ENCODE results near the gene SIRPD. TPM values are rescaled to one million over a fixed set of nuclear protein-coding genes. Genes with fewer than 3 reads are reported as not detected.

SIRPD gene
- total and polyA plus RNA-seq, 2 donors (not counting 1 experiment from before 2014, with no cell fraction given), result not detected

- CTCF ChIA-PET, result interaction anchor here (2.2 kb wide), 1 partner anchor 28 kb away, joined by 6 read pairs; no protein-coding TSS in a partner anchor
- H3K4me2 ChIP-seq (replicated peaks; ENCODE audit: low read depth, low read length, poor library complexity, severe bottlenecking), result peak overlapping the region; percentile 73
- TF ChIP-seq EZH2 (IDR thresholded peaks at IDR 0.05; ENCODE audit: borderline replicate concordance, insufficient read depth, low read depth, low read length, poor library complexity, severe bottlenecking) (no peak), CTCF (IDR thresholded peaks at IDR 0.05) (no peak)
- no peaks in the 10 kb centered on the region for H3K9me3 ChIP-seq (ENCODE audit: control extremely low read depth in 1 of 3, control insufficient read depth in 2 of 3, insufficient read depth in 1 of 3, low read length in 2 of 3)
- no peaks in the 10 kb centered on the region for H3K9me3 Mint-ChIP-seq (ENCODE audit: insufficient read depth)
- peak overlapping the region; percentile 69 for H3K4me3 Mint-ChIP-seq
- no peaks in the 10 kb centered on the region for H3K27me3 Mint-ChIP-seq
- no peaks in the 10 kb centered on the region for H4K20me1 ChIP-seq (ENCODE audit: control insufficient read depth, insufficient read depth, low read length, poor library complexity, severe bottlenecking)
- peaks cover 36% of the 10 kb centered on the region for H3K4me1 Mint-ChIP-seq
- WGBS (ENCODE audit: insufficient coverage), result 79% methylated on average over 10 of the region's 11 CpGs
- peak overlapping the region in 4 of 5 experiments; percentile 0 to 47 (median 30) for H3K4me3 ChIP-seq (ENCODE audit: control extremely low read depth in 1 of 5, extremely low read depth in 1 of 5, insufficient read depth in 1 of 5, low read depth in 2 of 5, low read length in 4 of 5)
- no peaks in the 10 kb centered on the region for H3K79me2 ChIP-seq (ENCODE audit: control insufficient read depth, insufficient read depth, low read length)
- intact Hi-C loops (cut with micrococcal nuclease), result no loop called here
- no peaks in the 10 kb centered on the region for H3K27me3 ChIP-seq (replicated peaks in 1 of 4; ENCODE audit: control extremely low read depth in 1 of 4, control insufficient read depth in 3 of 4, insufficient read depth in 4 of 4, low read length in 3 of 4)
- DNase-seq (peak; percentile 9), ATAC-seq (ENCODE audit: low read depth) (no peak)
- H3K27ac ChIP-seq (ENCODE audit: low read length in 2 of 2), result peak overlapping the region; percentile 11 to 57
- H3K27ac Mint-ChIP-seq, result peak overlapping the region; percentile 77
- H3K36me3 ChIP-seq (replicated peaks in 1 of 2; ENCODE audit: control extremely low read depth in 1 of 2, control insufficient read depth in 1 of 2, extremely low read depth in 1 of 2, insufficient read depth in 2 of 2, low read length in 1 of 2), result no peaks in the 10 kb centered on the region
- peak overlapping the region; percentile 44 for H3K9ac ChIP-seq (ENCODE audit: low read length)
- peaks cover 37 to 38% of the 10 kb centered on the region in 2 donors for H3K4me1 ChIP-seq (ENCODE audit: control insufficient read depth in 2 of 2, insufficient read depth in 2 of 2, low read length in 2 of 2)
- POLR2A ChIA-PET, result interaction anchor here (0.6 kb wide), 2 partner anchors 41 to 680 kb away, joined by 4 read pairs; no protein-coding TSS in a partner anchor
- peak overlapping the region; percentile 40 for H2AFZ ChIP-seq (ENCODE audit: insufficient read depth, low read depth, low read length, poor library complexity, severe bottlenecking)
Observed at GRCh38 chr20:1536893-1537730, 20.4 kb downstream of the SIRPD start.
